ENCODE measurements around the gene HCFC1R1. TPM values are rescaled to one million over a fixed set of nuclear protein-coding genes. Genes with fewer than 3 reads are reported as not detected.

Gene HCFC1R1
- polyA plus RNA-seq, 1 donor from 2014 or later: 19.0 TPM

- H3K4me3 ChIP-seq (ENCODE audit: low read length): no peak overlapping the region
- no peaks in the 10 kb centered on the region for H3K79me2 ChIP-seq (replicated peaks; ENCODE audit: insufficient read depth, low read length)
- H3K36me3 ChIP-seq (ENCODE audit: insufficient read depth, low read length): no peaks in the 10 kb centered on the region
- no peak for TF ChIP-seq RAD21 (conservative IDR thresholded peaks at IDR 0.05)
- no peak for TF ChIP-seq EP300 (conservative IDR thresholded peaks at IDR 0.05; ENCODE audit: poor library complexity, severe bottlenecking)
- no peak for TF ChIP-seq MXI1 (conservative IDR thresholded peaks at IDR 0.05; ENCODE audit: poor library complexity, severe bottlenecking)
- no peak for TF ChIP-seq EZH2 (IDR thresholded peaks at IDR 0.05; ENCODE audit: borderline replicate concordance, insufficient read depth, low read length, poor library complexity, severe bottlenecking)
- TF ChIP-seq REST (IDR thresholded peaks at IDR 0.05; ENCODE audit: borderline replicate concordance): no peak
- no peak for TF ChIP-seq TAF1 (IDR thresholded peaks at IDR 0.05; ENCODE audit: low read depth)
- TF ChIP-seq CTCF (IDR thresholded peaks at IDR 0.05; ENCODE audit: poor library complexity, severe bottlenecking): no peak
- no peak for TF ChIP-seq SMC3 (conservative IDR thresholded peaks at IDR 0.05; ENCODE audit: poor library complexity)
- no peak for TF ChIP-seq POLR2AphosphoS5 (IDR thresholded peaks at IDR 0.05)
- H4K20me1 ChIP-seq (ENCODE audit: insufficient read depth): no peaks in the 10 kb centered on the region
- no peak overlapping the region for H2AFZ ChIP-seq (ENCODE audit: low read depth, low read length)
- H3K4me2 ChIP-seq (ENCODE audit: low read length): no peak overlapping the region
- no peaks in the 10 kb centered on the region for H3K9me3 ChIP-seq (ENCODE audit: low read length)
- no peaks in the 10 kb centered on the region for H3K27me3 ChIP-seq (ENCODE audit: insufficient read depth, low read depth, low read length)
- H3K27ac ChIP-seq (ENCODE audit: low read length): no peak overlapping the region
- H3F3A ChIP-seq (ENCODE audit: insufficient read depth, low read length, poor library complexity, severe bottlenecking): no peaks in the 10 kb centered on the region
- H3K9ac ChIP-seq (ENCODE audit: low read length): no peak overlapping the region
- no peaks in the 10 kb centered on the region for H3K9me2 ChIP-seq (ENCODE audit: insufficient read depth, low read length)
Measured at GRCh38 chr16:2973605-2974318, 50.0 kb downstream of the HCFC1R1 start.

GRCh38 chr16:2973093-2973492 lies 50.6 kb downstream of the HCFC1R1 start:
- Histone ChIP-seq H4K20me1 (ENCODE audit: insufficient read depth) (no peaks in the 10 kb centered on the region), H3K4me3 (ENCODE audit: low read length) (no peak overlapping the region), H3K4me2 (ENCODE audit: low read length) (no peak overlapping the region), H3K36me3 (ENCODE audit: insufficient read depth, low read length) (no peaks in the 10 kb centered on the region), H3K27ac (ENCODE audit: low read length) (no peak overlapping the region), H3K9ac (ENCODE audit: low read length) (no peak overlapping the region), H3K9me3 (ENCODE audit: low read length) (no peaks in the 10 kb centered on the region), H3K27me3 (ENCODE audit: insufficient read depth, low read depth, low read length) (peaks cover 4% of the 10 kb centered on the region), H3K79me2 (replicated peaks; ENCODE audit: insufficient read depth, low read length) (no peaks in the 10 kb centered on the region), H3K9me2 (ENCODE audit: insufficient read depth, low read length) (no peaks in the 10 kb centered on the region), H2AFZ (ENCODE audit: low read depth, low read length) (no peak overlapping the region), H3F3A (ENCODE audit: insufficient read depth, low read length, poor library complexity, severe bottlenecking) (no peaks in the 10 kb centered on the region)
- TF ChIP-seq MXI1 (conservative IDR thresholded peaks at IDR 0.05; ENCODE audit: poor library complexity, severe bottlenecking) (no peak), REST (IDR thresholded peaks at IDR 0.05; ENCODE audit: borderline replicate concordance) (no peak), TAF1 (IDR thresholded peaks at IDR 0.05; ENCODE audit: low read depth) (no peak), CTCF (IDR thresholded peaks at IDR 0.05; ENCODE audit: poor library complexity, severe bottlenecking) (no peak), EP300 (conservative IDR thresholded peaks at IDR 0.05; ENCODE audit: poor library complexity, severe bottlenecking) (no peak), EZH2 (IDR thresholded peaks at IDR 0.05; ENCODE audit: borderline replicate concordance, insufficient read depth, low read length, poor library complexity, severe bottlenecking) (no peak), RAD21 (conservative IDR thresholded peaks at IDR 0.05) (no peak), POLR2AphosphoS5 (IDR thresholded peaks at IDR 0.05) (no peak), SMC3 (conservative IDR thresholded peaks at IDR 0.05; ENCODE audit: poor library complexity) (no peak)
